ENCODE data around the gene SLF2. TPM values are rescaled to one million over a fixed set of nuclear protein-coding genes. Genes with fewer than 3 reads are reported as not detected.

SLF2 gene, protein sequence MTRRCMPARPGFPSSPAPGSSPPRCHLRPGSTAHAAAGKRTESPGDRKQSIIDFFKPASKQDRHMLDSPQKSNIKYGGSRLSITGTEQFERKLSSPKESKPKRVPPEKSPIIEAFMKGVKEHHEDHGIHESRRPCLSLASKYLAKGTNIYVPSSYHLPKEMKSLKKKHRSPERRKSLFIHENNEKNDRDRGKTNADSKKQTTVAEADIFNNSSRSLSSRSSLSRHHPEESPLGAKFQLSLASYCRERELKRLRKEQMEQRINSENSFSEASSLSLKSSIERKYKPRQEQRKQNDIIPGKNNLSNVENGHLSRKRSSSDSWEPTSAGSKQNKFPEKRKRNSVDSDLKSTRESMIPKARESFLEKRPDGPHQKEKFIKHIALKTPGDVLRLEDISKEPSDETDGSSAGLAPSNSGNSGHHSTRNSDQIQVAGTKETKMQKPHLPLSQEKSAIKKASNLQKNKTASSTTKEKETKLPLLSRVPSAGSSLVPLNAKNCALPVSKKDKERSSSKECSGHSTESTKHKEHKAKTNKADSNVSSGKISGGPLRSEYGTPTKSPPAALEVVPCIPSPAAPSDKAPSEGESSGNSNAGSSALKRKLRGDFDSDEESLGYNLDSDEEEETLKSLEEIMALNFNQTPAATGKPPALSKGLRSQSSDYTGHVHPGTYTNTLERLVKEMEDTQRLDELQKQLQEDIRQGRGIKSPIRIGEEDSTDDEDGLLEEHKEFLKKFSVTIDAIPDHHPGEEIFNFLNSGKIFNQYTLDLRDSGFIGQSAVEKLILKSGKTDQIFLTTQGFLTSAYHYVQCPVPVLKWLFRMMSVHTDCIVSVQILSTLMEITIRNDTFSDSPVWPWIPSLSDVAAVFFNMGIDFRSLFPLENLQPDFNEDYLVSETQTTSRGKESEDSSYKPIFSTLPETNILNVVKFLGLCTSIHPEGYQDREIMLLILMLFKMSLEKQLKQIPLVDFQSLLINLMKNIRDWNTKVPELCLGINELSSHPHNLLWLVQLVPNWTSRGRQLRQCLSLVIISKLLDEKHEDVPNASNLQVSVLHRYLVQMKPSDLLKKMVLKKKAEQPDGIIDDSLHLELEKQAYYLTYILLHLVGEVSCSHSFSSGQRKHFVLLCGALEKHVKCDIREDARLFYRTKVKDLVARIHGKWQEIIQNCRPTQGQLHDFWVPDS
- total RNA-seq (2014; rRNA removed; shearing (Covaris generic); ENCODE audit: low replicate concordance), result 10.7 and 19.9 TPM in 2 replicates

DNA sequence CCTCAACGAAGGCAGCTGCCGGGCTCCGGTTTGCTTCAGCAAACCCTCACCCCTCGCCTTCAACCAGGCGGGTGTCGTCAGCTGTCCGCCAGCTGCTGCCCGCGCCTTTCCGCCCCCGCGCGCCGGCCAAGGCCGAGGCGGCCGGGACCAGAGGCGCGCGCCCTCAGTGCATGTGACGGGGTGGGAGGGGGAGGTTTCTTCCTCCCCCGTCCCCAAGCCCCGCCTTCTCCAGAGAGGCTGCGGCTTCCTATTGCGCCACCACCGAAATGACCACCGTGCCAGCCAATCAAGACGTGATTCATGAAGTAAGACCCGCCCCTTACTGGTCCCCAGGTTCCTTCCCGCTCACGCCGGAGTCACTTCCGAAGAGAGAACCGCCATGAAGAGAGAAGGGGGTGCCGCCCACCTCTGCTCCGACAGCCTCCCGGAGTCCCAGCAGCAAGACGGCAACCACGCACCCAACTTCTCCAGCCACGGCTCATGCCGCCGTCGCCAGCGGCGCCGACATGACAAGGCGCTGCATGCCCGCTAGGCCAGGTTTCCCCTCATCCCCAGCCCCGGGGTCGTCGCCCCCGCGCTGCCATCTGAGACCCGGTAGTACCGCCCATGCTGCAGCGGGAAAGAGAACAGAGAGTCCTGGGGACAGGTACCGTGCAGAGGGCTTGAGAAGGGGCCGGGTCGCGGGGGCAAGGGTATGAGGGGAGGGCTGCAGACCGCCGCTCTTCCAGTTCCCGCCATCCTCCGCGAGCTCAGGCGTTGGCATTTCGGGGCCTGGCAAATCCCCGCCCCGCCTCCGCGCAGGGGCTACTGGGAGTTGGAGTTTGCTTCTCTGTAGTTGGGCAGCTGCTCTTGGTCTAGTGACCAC is at the start of gene SLF2:
Gene SLF2 (plus strand): TSS at position 359 of the 865 bp plus-strand sequence. CDS start 148 bp downstream, at position 507.
- Histone ChIP-seq H3K9me3 (no peaks in the 10 kb centered on the region), H3K36me3 (peaks cover 28% of the 10 kb centered on the region), H3K4me3 (peak within 1 kb of the TSS; percentile 92), H3K27me3 (no peaks in the 10 kb centered on the region)
- DNase-seq, result peak; percentile 95

GRCh38 chr10:100863433-100863832 is 49.3 kb upstream of the SLF2 start:
- Histone ChIP-seq H3K27me3 (peaks cover 7% of the 10 kb centered on the region), H3K9me3 (no peaks in the 10 kb centered on the region), H3K36me3 (no peaks in the 10 kb centered on the region), H3K4me3 (no peak overlapping the region)
- DNase-seq, result no peak

GRCh38 chr10:100864036-100864885 is 48.5 kb upstream of the SLF2 start:
- DNase-seq, result no peak
- Histone ChIP-seq H3K4me3 (no peak overlapping the region), H3K36me3 (no peaks in the 10 kb centered on the region), H3K9me3 (no peaks in the 10 kb centered on the region), H3K27me3 (peaks cover under 1% of the 10 kb centered on the region; the same call in 1 of the 2 replicates)

GRCh38 chr10:100864978-100865377 is 47.8 kb upstream of the SLF2 start:
- no peak overlapping the region for H3K4me3 ChIP-seq
- H3K36me3 ChIP-seq, result no peaks in the 10 kb centered on the region
- no peaks in the 10 kb centered on the region for H3K9me3 ChIP-seq
- no peaks in the 10 kb centered on the region for H3K27me3 ChIP-seq
- DNase-seq, result no peak

- Histone ChIP-seq H3K36me3 (no peaks in the 10 kb centered on the region), H3K9me3 (no peaks in the 10 kb centered on the region), H3K27me3 (no peaks in the 10 kb centered on the region), H3K4me3 (no peak overlapping the region)
- DNase-seq, result no peak
These were observed 46.8 kb upstream of the SLF2 start for GRCh38 chr10:100866010-100866409.

GRCh38 chr10:100866575-100867098 is 46.1 kb upstream of the SLF2 start:
- Histone ChIP-seq H3K27me3 (no peaks in the 10 kb centered on the region), H3K9me3 (no peaks in the 10 kb centered on the region), H3K36me3 (no peaks in the 10 kb centered on the region), H3K4me3 (no peak overlapping the region)
- DNase-seq, result no peak

DNA sequence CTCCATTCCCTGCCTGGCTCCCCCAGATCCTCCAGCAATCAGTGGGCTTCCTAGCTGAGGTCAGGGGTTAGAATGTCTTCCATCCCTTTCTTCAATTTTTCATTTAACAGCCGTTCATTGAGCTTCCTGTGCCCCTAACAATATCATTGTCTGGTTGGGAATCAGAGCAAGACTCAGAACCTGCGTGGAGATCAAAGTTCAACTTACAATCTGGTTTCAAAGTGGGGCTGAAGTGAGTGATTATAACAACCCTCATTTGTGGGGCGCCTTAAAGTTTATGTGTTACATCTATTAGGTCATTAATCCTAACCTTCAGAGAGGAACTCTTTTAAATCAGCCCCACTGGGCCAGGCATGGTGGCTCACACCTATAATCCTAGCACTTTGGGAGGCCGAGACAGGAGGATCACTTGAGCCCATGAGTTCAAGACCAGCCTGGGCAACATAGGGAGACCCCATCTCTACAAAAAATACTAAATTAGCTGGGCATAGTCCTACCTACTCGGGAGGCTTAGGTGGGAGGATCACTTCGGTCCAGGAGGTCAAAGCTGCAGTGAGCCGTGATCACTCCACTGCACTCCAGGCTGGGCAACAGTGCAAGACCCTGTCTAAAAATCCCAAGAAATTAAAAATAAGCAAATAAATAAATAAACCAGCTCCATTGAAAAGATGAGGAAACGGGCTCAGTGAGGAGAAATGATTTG is 45.4 kb upstream of the SLF2 start:
- no peaks in the 10 kb centered on the region for H3K27me3 ChIP-seq
- no peaks in the 10 kb centered on the region for H3K36me3 ChIP-seq
- no peak overlapping the region for H3K4me3 ChIP-seq
- no peak for DNase-seq
- H3K9me3 ChIP-seq, result no peaks in the 10 kb centered on the region

GRCh38 chr10:100868382-100868781 is 44.4 kb upstream of the SLF2 start:
- Histone ChIP-seq H3K27me3 (no peaks in the 10 kb centered on the region), H3K9me3 (no peaks in the 10 kb centered on the region), H3K36me3 (no peaks in the 10 kb centered on the region), H3K4me3 (no peak overlapping the region)
- DNase-seq, result no peak

- Histone ChIP-seq H3K27me3 (no peaks in the 10 kb centered on the region), H3K9me3 (no peaks in the 10 kb centered on the region), H3K36me3 (no peaks in the 10 kb centered on the region), H3K4me3 (no peak overlapping the region)
- no peak for DNase-seq
These were observed 43.4 kb upstream of the SLF2 start for GRCh38 chr10:100869399-100869798.

DNA sequence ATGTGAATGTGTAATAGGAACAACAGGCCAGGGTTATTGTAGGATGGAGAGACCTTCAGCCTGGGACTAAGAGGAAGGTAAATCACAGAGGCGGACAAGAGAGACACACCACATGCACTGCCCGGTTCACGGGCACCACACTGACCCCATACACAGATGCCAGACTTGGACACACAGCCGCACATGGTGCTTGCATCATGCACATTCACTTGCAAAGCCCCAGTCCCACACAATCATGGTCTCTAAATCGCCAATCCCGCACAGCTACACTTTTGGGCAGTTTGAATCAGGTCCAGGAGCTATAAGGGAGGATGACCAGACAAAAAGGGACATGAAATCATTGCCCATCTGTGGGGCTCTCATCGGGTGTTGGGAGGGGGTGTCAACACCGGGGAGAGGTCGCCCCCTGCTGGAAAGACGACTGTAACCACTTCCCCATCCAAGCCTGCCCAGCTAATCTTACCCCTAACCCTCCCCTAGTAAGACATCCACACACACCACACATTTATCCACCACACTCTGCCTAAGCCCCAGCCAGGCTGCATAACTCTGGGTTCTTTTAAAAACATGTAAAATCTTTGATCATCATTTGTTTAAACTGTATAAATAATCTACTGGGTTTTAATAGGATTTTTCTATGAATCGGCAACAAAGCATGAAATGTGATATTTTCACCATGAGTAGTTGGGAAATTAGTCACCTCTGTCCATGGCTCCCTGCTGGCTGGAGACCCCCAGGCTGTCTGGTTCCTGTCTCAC is 40.5 kb upstream of the SLF2 start:
- Histone ChIP-seq H3K36me3 (no peaks in the 10 kb centered on the region), H3K4me3 (no peak overlapping the region), H3K9me3 (no peaks in the 10 kb centered on the region), H3K27me3 (no peaks in the 10 kb centered on the region)
- DNase-seq, result peak; percentile 44

DNA sequence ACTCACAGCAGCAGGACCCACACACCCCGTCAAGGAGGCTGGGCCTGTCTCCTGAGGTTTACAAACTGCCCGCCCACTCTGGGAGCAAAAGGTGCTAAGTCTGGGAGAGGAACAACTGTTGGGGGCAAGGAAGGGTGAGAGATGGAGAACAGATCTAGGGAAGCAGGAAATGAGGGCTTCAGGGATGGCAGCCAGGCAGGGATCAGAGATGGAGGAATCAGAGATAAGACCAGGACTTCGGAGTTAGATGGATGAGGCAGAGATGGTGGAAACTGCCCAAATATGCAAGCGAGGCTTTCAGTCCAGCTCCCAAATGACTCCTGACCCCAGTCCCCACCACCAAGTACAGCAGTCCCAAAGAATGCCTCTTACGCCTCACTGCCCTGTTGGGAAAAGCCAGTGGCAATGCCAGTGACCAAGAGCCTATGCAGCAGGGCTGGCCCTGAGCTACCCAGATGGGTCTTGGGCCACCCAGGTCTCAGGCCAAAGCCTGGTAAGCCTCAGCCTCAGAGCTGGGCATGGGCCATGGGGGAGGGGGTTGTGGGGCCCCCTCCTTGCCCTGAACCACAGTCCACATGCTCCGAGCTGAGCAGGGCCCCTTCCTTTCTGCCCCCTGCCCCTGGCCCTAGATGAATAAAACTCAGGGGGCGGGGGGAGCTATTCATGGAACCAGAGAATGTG is 39.5 kb upstream of the SLF2 start:
- Histone ChIP-seq H3K27me3 (no peaks in the 10 kb centered on the region), H3K4me3 (no peak overlapping the region), H3K36me3 (no peaks in the 10 kb centered on the region), H3K9me3 (no peaks in the 10 kb centered on the region)
- DNase-seq, result no peak

DNA sequence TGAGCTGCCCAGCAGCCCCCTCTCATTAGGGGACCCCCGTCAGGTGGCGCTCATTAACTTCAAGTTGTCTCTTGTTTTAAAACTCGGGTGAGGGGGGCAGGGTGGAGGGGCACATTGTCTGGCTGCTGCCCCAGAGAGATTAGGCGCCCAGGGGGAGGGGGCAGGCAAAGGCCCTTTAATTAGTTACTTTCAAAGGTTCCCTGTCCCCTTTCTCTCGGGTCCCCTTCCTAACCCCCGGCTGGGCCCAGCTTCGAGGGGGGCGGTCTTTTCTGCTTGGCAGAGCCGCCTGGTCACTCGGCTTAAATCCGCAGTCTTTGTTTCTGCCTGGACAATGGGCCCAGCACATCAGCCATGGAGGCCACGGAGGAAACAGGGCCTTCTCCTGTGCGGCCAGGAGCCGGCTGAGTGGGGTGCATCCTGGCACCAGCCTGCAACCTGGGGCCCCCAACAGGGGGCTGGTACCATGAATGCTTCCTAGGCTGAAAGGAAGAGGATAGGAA is 38.9 kb upstream of the SLF2 start:
- H3K9me3 ChIP-seq, result no peaks in the 10 kb centered on the region
- H3K4me3 ChIP-seq, result no peak overlapping the region
- no peaks in the 10 kb centered on the region for H3K27me3 ChIP-seq
- no peaks in the 10 kb centered on the region for H3K36me3 ChIP-seq
- no peak for DNase-seq

DNA sequence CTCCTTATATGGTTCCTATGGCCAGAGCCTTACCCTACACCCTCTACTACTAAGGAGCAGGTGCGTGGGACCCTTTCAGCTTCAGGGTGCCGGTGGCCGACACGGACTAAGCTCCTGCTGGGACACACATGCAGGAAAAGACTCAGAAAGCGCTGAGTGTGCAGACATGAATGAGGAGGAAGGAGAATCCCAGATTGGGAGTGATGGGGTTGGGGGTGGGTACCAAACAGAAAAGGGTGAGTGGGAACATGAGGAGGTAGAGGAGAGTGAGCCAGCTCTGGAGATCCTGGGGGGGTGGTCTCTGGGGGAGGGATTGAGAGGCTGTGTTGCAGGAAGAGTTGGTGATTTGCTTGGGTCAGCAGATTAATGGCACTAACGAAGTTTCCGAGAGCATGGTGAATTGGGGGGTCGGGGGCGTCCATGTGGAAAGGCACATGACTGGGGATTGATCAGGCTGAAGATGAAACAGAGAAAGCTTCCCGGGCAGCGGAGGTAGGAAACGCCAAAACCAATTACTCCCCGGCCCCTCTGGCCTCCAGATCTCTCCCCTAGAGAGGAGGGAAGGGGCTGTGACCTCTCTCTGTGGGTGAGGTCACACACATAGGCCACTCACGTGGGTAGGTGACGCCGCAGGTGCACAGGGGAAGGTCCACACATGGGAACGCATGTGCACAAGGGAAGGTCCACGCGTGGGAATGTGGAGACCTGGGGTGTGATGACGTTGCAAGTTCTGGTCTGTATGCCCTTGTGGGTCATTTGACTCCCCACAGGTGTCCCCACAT is 37.9 kb upstream of the SLF2 start:
- Histone ChIP-seq H3K4me3 (no peak overlapping the region), H3K27me3 (no peaks in the 10 kb centered on the region), H3K9me3 (no peaks in the 10 kb centered on the region), H3K36me3 (no peaks in the 10 kb centered on the region)
- DNase-seq, result no peak

Data from MG63 (cell line).